IPS-NIHi7 (cell line): Measurements from ENCODE around the gene GATA6.

Experiments
- DNase-seq: peaks from one replicate; pipeline ENCODE4 v3.0.0; 2012; ENCODE audit warnings: mixed read lengths; ENCODE audit errors: extremely low spot score

The GATA6 gene

GRCh38 chr18:22166069-22166950 lies 3.1 kb upstream of the GATA6 start:
- DNase-seq: no peak

- no peak for DNase-seq
Measured at GRCh38 chr18:22167091-22167470, 2.3 kb upstream of the GATA6 start.

GRCh38 chr18:22167471-22168241 lies 1.7 kb upstream of the GATA6 start:
- DNase-seq: no peak

GRCh38 chr18:22168360-22168921 lies 948 bp upstream of the GATA6 start:
- DNase-seq: no peak

GRCh38 chr18:22169889-22170420 lies 566 bp downstream of the GATA6 start:
- DNase-seq: no peak

GRCh38 chr18:22170421-22171257 lies 1.2 kb downstream of the GATA6 start:
- no peak for DNase-seq

- DNase-seq: no peak
Measured at GRCh38 chr18:22171258-22172119, 2.1 kb downstream of the GATA6 start.

- no peak for DNase-seq
Measured at GRCh38 chr18:22172120-22172582, 2.8 kb downstream of the GATA6 start.

GRCh38 chr18:22172594-22173049 lies 3.2 kb downstream of the GATA6 start:
- DNase-seq: no peak

- no peak for DNase-seq
Measured at GRCh38 chr18:22173221-22173927, 4.0 kb downstream of the GATA6 start.

- DNase-seq: no peak
Measured at GRCh38 chr18:22173928-22174301, 4.5 kb downstream of the GATA6 start.

GRCh38 chr18:22174341-22175145 lies 5.2 kb downstream of the GATA6 start:
- DNase-seq: no peak

- DNase-seq: no peak
Measured at GRCh38 chr18:22175346-22175745, 6.0 kb downstream of the GATA6 start.

GRCh38 chr18:22176420-22177326 lies 7.3 kb downstream of the GATA6 start:
- DNase-seq: no peak

GRCh38 chr18:22177327-22177871 lies 8.0 kb downstream of the GATA6 start:
- no peak for DNase-seq

- no peak for DNase-seq
Measured at GRCh38 chr18:22179174-22179573, 9.8 kb downstream of the GATA6 start.

GRCh38 chr18:22179631-22180030 lies 10.2 kb downstream of the GATA6 start:
- no peak for DNase-seq
